Middle frontal gyrus (tissue), 1 donor: ENCODE data around the gene IGF2R.

ENCODE experiments used
- DNase-seq: peaks from one replicate; pipeline ENCODE4 v3.0.0-alpha.2; 2015; ENCODE audit warnings: low spot score; ENCODE audit errors: extremely low spot score

IGF2R gene

DNA sequence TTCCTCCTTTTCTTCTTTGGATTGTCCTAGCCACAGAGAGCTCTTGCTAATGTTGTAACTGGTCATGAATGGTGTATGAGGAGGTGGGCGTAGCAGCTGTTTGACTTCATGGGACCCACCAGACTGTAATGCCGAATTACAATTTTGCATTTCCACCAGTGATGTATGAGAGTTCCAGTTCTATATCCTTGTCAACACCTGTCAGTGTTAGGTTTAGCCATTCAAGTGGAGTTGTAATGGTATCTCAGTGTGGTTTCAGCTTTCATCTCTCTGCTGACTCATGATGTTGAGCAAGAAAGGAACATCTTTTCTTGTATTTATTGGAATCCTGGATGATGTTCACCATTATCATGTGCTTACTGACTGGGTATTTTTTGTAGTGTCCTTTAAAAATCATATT, 5.1 kb downstream of the IGF2R start:
- DNase-seq, result no peak

DNA sequence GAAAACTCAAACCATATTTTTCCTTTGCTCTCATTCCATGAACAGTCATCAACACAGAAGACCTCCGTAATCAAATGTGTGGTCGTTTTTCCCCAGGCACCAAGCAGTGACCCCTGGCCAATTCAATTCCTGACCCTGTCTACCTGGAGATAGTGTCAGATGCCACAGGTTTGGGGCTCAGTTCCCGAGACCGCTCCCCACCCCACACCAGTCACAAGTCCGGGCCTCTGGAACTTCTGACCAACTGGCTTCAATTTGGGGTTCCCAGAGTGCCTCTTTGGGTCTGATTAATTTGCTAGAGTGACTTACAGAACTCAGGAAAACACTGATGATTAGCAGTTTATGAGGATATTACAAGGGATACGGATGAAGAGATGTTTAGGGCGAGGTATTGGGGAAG, 6.0 kb downstream of the IGF2R start:
- DNase-seq, result no peak

DNA sequence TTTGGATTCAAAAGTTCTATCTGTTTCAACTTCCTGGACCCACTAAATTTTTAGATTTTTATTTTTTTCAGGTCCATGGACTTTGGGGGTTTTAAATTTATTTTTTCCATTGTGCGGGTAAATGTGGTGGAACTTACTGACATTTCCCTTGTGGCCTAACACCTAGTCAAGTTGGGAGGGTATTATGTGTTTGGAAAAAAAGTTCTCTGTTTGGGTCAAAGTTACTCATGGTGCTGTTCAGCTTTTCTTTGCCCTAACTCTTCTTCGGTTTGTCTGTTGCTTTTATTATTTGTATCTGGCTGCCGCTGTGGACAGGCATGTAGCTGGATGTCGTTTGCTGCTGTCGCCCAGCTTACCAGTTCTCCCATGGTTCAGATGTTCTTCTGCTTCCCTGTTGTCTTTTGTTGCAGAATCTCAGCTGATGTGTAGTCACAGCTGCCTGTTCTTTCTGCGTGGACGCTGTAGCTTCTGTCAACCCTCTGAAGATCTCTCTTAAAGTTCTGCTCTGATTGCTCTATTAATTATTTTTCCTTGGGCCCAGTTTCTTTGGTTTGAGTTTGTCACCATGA, 7.9 kb downstream of the IGF2R start:
- DNase-seq, result no peak

DNA sequence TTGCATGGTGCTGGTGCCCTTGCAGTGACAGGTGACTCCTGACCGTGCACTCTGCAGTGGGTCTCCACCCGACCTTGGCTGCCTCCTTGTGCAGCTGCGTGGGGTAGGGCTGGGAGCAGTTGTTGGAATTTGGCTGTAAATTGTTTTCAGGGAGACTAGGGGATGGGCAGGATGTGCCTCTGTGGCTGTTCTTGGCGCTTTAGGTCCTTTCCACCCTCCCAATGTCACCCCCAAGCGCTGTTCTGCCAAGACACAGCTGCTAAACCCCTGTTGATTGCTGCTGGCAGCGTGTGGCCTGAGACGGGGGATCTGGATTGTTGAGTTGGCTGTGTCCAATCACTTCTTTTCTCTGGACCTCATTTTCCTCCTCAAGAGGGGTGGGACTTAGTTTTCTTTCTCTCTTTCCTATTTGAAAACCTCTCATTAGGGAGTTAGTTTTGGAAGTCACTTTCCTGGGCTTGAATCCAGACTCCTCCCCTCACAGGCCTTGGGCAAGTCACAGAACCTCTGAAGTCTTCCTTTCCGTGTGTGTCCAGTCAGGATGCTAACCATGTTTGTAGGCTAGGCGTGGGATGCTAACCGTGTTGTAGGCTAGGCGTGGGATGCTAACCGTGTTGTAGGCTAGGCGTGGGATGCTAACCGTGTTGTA, 8.5 kb downstream of the IGF2R start:
- no peak for DNase-seq

DNA sequence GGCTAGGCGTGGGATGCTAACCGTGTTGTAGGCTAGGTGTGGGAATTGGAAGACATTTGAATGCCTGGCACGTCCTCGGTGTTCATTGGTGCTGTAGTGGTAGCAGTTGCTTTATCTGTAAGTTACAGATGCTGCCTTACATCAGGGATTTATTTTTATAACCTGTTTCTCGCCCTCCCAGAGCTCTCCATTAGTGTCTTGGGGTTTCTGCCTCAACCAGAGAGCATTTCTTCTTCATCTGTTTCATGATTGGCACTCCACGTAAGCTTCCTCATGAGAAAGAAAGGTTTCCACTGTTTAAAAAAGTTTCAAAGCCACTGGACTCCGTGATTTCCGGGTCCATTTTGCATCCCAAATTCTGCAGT, 9.0 kb downstream of the IGF2R start:
- DNase-seq, result no peak

DNA sequence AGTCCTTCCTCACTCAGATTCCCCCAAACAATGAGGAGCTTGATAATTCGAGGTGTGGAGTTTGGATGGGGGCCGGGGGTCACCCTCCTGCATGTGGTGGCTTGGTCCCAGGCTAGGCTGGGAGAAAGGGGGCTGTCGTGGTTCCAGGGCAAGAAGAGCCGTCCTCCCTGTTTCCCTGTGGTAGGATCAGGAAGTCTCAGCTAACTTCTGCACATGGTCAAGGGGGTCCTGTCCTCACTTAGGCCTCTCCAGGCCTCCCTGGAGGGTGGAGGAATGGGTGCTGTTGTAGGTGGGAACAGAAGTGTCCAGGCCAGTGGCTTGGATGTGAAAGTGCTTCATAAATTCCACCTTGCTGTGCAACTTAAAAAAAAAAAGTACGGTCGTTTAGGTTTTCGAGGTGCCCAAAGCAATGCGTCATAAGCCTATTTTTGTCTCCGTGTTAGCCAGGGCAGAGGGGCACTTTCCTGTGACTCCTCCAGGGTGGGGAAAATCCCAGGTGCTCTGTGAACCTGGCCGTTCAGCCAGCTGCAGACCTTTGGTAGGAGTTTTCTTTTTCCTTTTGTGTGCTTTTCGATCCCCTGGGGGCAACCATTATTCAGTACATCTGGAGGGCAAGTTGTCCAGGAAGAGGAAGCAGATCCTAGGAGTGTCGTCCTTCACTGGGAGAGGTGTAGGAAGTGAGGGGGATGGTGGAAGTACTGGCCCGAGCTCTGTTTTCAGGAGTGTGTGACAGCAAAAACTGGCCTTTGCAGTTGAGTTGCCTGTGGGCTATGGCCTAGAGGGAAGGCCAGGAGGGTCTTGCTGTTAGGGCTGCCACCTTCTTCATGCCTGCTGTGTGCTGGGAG, 9.6 kb downstream of the IGF2R start:
- no peak for DNase-seq

GRCh38 chr6:159979136-159979874, 10.4 kb downstream of the IGF2R start:
- no peak for DNase-seq

DNA sequence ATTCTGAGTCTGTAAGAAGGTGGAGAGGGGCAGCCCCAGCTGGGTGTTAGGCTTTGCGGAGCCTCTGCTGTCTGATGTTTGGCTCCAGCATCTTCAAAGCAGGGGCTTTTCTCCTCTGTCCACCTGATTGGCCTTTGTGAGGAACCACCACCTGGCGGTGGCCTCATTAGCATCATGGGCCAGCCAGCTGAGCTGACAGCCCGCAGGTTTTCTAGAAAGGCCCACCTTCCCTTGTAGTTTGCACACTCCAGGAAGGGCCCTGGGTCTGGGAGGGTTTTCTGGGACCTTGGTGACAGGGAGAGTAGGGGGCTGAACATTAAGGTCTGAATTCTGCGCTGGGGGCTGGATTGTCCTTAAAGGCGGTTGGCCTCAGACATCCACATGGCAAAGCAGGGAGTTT, 11.6 kb downstream of the IGF2R start:
- no peak for DNase-seq

DNA sequence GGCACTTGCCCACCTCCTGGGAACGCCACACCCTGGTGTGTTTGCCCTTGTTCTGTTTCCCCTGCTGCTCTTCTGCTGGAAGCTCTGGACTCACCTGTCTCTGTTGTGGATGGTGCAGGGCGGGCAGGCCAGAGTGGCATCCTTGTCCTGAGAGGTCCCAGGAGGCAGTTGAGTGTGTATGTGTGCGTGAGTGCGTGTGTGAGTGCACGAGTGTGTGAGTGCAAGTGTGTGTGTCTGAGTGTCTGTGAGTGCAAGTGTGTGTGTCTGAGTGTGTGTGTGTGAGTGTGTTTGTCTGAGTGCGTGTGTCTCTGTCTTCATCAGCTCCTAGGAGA, 12.2 kb downstream of the IGF2R start:
- DNase-seq, result no peak

- DNase-seq, result no peak
Measured at GRCh38 chr6:159981403-159982245, 12.7 kb downstream of the IGF2R start.

DNA sequence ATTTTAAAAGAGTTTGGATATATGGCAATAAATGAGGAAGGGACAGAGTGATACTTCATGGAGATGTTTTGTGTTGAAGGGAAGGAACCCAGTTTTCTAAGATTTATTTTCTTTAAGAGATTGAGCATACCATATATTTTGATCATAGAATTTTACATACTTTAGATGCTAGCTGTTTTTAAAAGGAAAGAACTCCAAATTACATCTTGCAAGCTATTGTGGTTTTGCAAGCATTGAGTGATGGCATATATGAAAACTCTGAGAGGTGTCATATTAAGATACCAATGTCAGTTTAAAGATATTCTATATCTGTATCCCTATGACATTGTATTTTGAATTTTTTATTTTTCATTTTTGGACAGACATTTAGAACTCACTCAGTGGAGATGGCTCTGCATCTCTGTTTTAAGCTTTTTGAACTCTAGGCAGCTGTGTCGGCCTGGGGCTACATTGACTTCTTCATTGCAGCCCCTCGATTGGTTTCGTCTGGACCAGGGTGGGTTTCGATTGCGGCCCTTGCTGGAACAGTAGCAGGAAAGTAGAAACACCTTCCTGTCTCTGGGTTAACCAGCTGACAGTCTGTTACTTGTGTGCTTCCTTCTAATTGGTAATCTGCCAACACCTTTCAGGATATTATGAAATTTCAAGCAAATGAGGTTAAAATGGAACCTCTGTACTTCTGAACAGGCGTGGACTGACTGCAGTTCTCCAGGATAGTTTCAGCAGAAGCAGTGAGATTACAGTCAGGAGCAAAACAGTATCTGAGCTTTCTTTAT, 14.0 kb downstream of the IGF2R start:
- no peak for DNase-seq

DNA sequence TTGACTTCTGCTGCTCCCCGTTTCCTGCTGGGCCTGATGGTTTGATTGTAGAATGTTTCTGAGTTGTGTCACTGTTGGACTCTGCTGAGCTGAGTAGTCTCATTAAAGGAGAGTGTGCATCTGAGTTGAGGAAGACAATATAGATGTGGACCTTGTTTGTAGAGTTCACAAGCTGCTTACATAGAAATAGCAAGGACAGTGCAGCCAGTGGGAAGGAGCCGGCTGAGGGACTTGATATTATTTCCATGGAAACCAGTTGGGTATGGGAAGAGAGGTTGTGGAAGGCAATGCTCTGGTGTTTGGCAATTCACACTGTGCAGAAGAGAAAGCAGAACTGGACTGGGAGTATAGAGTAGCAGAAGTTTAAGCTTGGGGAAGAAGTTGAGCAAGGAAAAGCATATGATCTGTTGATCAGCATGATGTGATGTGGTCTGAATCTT, 14.8 kb downstream of the IGF2R start:
- DNase-seq, result no peak

GRCh38 chr6:159984268-159984786, 15.4 kb downstream of the IGF2R start:
- no peak for DNase-seq

DNA sequence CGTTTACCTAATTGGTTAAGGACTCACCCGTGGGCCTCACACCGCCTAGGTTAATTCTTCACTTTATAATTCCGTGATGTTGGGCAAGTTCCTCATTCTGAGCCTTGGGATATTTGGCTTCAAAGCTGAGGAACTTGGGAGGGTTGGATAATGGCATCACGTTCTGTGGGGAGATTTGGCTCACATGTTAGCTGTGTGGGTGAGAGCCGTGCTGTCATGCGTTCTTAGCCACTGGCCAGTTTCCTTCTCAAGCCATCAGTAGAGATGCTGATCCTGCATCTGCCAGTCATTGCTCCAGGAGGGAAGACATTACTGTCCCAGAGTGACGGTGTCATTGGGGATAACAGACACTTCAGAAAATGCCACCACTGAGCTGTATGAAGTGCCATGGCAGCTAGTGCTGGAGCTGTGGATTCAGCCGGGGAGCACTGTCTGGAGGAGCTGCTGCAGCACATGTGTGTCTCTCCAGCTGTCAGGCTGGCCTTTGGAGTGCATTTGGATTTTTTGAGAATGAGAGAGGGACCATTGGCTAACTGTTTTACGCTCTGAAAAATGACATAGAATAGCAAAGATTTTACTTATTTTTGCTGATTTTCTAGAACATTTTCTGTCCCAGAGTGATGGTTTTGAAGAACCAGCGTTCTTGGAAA, 16.5 kb downstream of the IGF2R start:
- DNase-seq, result no peak

GRCh38 chr6:159988983-159989454, 20.1 kb downstream of the IGF2R start:
- no peak for DNase-seq

GRCh38 chr6:159989492-159990480, 20.9 kb downstream of the IGF2R start:
- no peak for DNase-seq

- DNase-seq, result no peak
Measured at GRCh38 chr6:159992366-159992765, 23.5 kb downstream of the IGF2R start.

DNA sequence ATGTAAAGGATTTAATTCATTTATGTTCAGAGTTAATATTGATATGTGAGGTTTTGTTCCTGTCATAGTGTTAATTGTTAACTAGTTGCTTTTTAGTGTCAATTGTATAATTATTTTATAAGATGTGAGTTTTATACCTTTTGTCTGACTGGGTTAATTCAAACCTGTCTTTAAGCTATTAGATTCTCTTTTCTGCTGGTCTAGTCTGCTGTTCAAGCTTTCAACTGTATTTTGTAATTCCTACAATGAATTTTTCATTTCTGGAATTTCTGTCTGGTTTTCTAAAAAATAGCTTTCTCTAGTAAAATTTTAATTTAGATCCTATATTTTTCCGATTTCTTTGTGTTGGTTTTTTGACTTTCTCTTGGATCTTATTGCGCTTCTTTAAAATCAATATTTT, 26.5 kb downstream of the IGF2R start:
- no peak for DNase-seq
